MCF 10A (cell line): ENCODE data around the gene RNASEL. TPM values are rescaled to one million over a fixed set of nuclear protein-coding genes. Genes with fewer than 3 reads are reported as not detected.

ENCODE experiments used
- BruUV-seq: library from RNA; stranded (reverse); fragments of 400-500 nt; replicated peaks from 2 replicates; lab custom pipeline; 2021; lab: Mats Ljungman, UMichigan
- CTCF ChIA-PET: fragments of 300-600 bp; sonication (Branson Sonifier 250); formaldehyde crosslinking; extraction: SDS; loops from one replicate; lab custom pipeline; 2021; ENCODE audit warnings: antibody characterized with exemption, inconsistent platforms; lab: Yijun Ruan, JAX
- POLR2A ChIA-PET: fragments of 300-600, 350-650 bp; sonication (Branson Sonifier 250); formaldehyde crosslinking; extraction: SDS; loops from one replicate; lab custom pipeline; 2020; ENCODE audit warnings: antibody characterized with exemption, inconsistent platforms; lab: Yijun Ruan, JAX
- DNase-seq: peaks from one replicate; pipeline ENCODE4 v3.0.0-alpha.2; 2018; ENCODE audit not compliant: unreplicated experiment
- H3K27ac Mint-ChIP-seq: one replicate; pipeline ENCODE4 v1.8.0; 2022; ENCODE audit warnings: mild to moderate bottlenecking, low read depth, mixed read lengths; ENCODE audit not compliant: unreplicated experiment
- H3K27me3 Mint-ChIP-seq: one replicate; pipeline ENCODE4 v1.8.0; 2022; ENCODE audit warnings: mixed read lengths; ENCODE audit not compliant: insufficient read depth, unreplicated experiment
- H3K36me3 Mint-ChIP-seq: one replicate; pipeline ENCODE4 v1.8.0; 2022; ENCODE audit warnings: mild to moderate bottlenecking, moderate library complexity, mixed read lengths; ENCODE audit not compliant: insufficient read depth, unreplicated experiment
- H3K4me1 Mint-ChIP-seq: one replicate; pipeline ENCODE4 v1.8.0; 2022; ENCODE audit warnings: mixed read lengths; ENCODE audit not compliant: insufficient read depth, unreplicated experiment
- H3K4me3 Mint-ChIP-seq: one replicate; pipeline ENCODE4 v1.8.0; 2022; ENCODE audit warnings: mild to moderate bottlenecking, moderate library complexity, mixed read lengths; ENCODE audit not compliant: unreplicated experiment
- H3K9me3 Mint-ChIP-seq: one replicate; pipeline ENCODE4 v1.8.0; 2022; ENCODE audit warnings: mixed read lengths; ENCODE audit not compliant: unreplicated experiment
- intact Hi-C: fragments of 100-400 bp; cut with micrococcal nuclease; formaldehyde crosslinking; loops from 2 replicates; pipeline ENCODE4 v1.14.1; 2022
- total RNA-seq: library from RNA; stranded (reverse); gene quantifications from 2 replicates; pipeline ENCODE4 v1.2.3, GENCODE V29; 2022
- TF ChIP-seq, protein P1 (sequence below): fragments of 200-600 bp; IDR thresholded peaks from one replicate; pipeline ENCODE4 v1.8.0; 2022; ENCODE audit warnings: antibody characterized with exemption, mild to moderate bottlenecking; ENCODE audit not compliant: unreplicated experiment

Gene RNASEL
- total RNA-seq, 1 experiment from 2014 or later, result 4.2 TPM

DNA sequence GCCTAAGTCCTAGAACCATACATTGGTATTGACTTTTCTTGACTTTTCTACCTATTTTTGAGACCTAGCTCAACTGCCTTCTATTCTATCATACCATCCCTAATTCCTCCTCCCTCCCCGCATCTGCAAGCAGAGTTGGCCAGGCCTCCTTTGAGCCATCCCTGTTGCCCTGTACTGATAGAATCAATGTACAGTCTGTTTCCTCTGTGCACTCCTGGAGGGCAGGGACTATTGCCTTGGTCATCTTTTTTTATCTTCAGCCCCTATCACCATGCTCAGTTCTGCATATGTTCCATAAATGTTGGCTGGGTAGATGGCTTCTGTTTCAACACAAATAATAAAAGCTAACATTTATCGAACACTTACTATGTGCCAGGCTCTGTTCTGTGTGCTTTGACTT, 19.2 kb upstream of the RNASEL start:
- Mint-ChIP-seq H3K27ac (no peak overlapping the region), H3K36me3 (no peaks in the 10 kb centered on the region), H3K9me3 (no peaks in the 10 kb centered on the region), H3K27me3 (no peaks in the 10 kb centered on the region), H3K4me1 (peaks cover 6% of the 10 kb centered on the region), H3K4me3 (no peak overlapping the region)
- TF ChIP-seq, protein P1, sequence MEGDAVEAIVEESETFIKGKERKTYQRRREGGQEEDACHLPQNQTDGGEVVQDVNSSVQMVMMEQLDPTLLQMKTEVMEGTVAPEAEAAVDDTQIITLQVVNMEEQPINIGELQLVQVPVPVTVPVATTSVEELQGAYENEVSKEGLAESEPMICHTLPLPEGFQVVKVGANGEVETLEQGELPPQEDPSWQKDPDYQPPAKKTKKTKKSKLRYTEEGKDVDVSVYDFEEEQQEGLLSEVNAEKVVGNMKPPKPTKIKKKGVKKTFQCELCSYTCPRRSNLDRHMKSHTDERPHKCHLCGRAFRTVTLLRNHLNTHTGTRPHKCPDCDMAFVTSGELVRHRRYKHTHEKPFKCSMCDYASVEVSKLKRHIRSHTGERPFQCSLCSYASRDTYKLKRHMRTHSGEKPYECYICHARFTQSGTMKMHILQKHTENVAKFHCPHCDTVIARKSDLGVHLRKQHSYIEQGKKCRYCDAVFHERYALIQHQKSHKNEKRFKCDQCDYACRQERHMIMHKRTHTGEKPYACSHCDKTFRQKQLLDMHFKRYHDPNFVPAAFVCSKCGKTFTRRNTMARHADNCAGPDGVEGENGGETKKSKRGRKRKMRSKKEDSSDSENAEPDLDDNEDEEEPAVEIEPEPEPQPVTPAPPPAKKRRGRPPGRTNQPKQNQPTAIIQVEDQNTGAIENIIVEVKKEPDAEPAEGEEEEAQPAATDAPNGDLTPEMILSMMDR, result no peak
- no peak for DNase-seq
- intact Hi-C loops, result no loop called here
- ChIA-PET POLR2A (interaction anchor here (0.6 to 10.8 kb wide), 2 partner anchors 11 to 178 kb away, joined by 4 to 151 read pairs; partner anchors contain the start of gene NPL), CTCF (interaction anchor here (1.0 to 23.4 kb wide), 4 partner anchors 13 to 201 kb away, joined by 3 to 991 read pairs (median 6); partner anchors contain the start of gene NPL)
- no TSS peak for BruUV-seq

DNA sequence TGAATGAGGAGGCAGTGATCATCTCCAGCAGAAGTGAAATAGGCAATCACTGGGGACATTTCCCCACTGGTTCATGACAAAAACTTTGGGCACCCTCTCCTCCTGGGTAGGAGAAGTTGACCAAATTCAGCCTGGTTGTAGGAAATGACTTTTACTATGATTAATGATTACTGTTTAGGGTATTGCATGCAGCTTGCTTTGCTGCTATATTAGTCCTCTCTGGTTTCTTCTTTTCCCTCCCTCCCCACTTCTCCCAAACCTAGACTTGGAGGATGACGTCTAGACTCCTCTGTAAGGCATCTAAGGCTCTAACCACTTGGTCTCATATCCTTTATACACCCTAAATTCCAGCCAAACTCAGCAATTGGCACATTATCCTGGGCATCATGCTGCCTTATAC, 18.5 kb upstream of the RNASEL start:
- no peak for DNase-seq
- H3K4me1 Mint-ChIP-seq, result peaks cover 6% of the 10 kb centered on the region
- TF ChIP-seq, protein P1, result no peak
- ChIA-PET POLR2A (interaction anchor here (0.8 to 10.8 kb wide), 4 partner anchors 9 to 179 kb away, joined by 3 to 151 read pairs (median 6); partner anchors contain the start of gene NPL), CTCF (interaction anchor here (0.8 to 23.4 kb wide), 4 partner anchors 12 to 180 kb away, joined by 3 to 991 read pairs (median 18); partner anchors contain the start of gene NPL)
- H3K27ac Mint-ChIP-seq, result no peak overlapping the region
- H3K27me3 Mint-ChIP-seq, result no peaks in the 10 kb centered on the region
- H3K4me3 Mint-ChIP-seq, result no peak overlapping the region
- no TSS peak for BruUV-seq
- no peaks in the 10 kb centered on the region for H3K9me3 Mint-ChIP-seq
- H3K36me3 Mint-ChIP-seq, result no peaks in the 10 kb centered on the region
- intact Hi-C loops, result no loop called here

DNA sequence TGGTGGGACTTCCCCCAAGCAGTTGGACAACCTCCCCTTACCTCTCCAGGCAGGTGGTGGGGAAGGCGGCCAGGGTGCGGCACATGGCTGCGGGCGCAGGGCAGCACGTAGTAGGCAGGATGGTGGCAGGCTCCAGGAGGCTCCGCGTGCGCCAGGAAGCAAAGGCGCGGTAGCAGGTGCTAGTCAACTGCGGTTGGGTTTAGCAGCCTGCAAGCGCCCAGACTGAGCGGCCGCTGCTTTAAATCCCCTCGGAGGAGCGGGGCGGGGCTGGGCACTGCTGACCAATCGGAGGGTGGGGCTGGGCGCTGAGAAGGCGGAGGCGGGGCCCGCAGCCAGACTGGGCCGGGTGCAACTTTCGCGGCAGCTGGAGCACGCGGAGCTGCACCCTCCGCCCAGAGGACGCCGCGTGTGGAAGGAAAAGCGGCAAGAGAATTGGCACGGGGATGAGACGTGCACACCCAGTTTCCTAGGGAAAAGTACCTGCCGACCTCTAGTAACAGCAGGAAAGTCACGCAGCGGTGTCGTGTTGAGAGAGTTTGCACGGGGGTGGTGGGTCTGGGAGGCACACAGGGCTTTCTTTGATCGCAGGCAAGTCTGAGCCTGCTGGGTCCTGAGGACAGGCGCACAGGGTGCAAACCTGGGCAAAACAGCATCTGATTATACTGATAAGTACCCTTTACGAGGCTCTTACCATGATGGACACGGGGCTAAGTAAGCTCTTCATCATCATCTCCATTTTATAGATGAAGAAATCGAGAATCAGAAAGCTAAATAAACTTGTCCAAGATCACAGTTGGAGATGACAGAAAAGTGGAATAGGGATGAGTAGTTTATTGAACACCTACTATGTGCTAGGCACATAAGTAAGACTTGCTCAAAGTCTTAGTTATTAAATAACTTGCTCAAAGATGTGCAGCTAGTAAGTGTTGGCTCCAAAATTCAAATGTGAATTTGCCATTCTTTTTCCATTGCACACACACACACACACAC, 15.4 kb upstream of the RNASEL start, which contains the start of gene RGS16:
TSS of gene RGS16 (minus strand) at position 215 of the 990 bp plus-strand sequence. CDS start at position 85, 130 bp downstream.
- H3K4me3 Mint-ChIP-seq, result no peak within 1 kb of the TSS
- CTCF ChIA-PET, result interaction anchor here (0.6 to 23.4 kb wide), 18 partner anchors 9 to 1069 kb away, joined by 3 to 991 read pairs (median 4); partner anchors contain the start of genes NPL and RNASEL
- intact Hi-C loops, result loop anchor here (5.0 kb wide), 1 partner anchor 78 kb away; the partner anchor contains the start of gene RGS8

More for the DNA sequence above, 15.4 kb upstream of the RNASEL start, which contains the start of gene RGS16:
- H3K4me1 Mint-ChIP-seq, result peaks cover 12% of the 10 kb centered on the region
- no peaks in the 10 kb centered on the region for H3K9me3 Mint-ChIP-seq
- no peaks in the 10 kb centered on the region for H3K27me3 Mint-ChIP-seq
- no peaks in the 10 kb centered on the region for H3K36me3 Mint-ChIP-seq
- TF ChIP-seq, protein P1, result no peak
- POLR2A ChIA-PET, result interaction anchor here (0.6 to 10.8 kb wide), 22 partner anchors 8 to 517 kb away, joined by 3 to 151 read pairs (median 4); partner anchors contain the start of genes NPL and RNASEL
- no TSS peak for BruUV-seq
- H3K27ac Mint-ChIP-seq, result peak within 1 kb of the TSS; percentile 13
- peak; percentile 95 for DNase-seq
